TTC549 (cell line): ENCODE results near the gene PPP1R7.
"Not testable (repeated sequence)": the region's sequence is repeated elsewhere in the genome, so short reads cannot be mapped to it uniquely, and the experiment has no call there.

Experiments used
- FAIRE-seq: peaks from 2 replicates; lab custom pipeline; 2012; peaks lifted over from hg19 to GRCh38; lab: Jason Lieb, UNC

Gene PPP1R7

DNA sequence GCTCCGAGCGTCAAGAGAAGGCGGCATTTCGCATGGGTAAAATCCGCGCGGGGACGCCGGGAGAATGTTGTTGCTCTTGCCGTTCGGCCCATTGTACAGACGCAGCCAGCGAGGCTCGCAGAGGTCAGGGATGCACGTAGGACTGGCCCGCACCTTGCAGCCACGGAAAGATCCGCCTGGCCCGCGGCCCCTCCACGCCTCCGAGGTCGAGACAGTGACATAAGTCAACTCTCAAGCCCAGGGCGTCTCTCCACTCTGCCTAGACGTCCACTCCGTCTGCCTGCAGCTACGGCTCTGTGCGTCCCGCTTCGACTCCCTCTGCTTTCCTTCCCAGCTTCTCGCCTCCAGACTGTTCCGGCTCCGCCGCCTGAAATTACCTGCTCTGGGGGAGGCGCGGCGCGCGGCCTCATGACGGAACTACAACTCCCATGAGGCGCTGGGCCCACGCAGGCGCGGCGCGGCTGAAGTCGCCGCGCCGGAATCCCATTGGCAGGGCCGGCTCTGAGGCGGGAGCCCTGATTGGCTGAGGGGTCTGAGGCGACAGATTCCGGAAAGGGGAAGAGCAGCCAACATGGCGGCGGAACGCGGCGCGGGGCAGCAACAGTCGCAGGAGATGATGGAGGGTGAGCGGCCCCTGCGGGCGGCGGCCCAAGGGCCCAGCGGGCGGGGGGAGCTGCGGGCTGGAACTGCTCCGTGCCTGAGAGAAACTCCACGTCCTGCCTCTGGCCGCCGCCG, at the start of gene PPP1R7:
Gene PPP1R7, plus strand, starts transcription at position 543 of the 735 bp plus-strand sequence. Its CDS starts 29 bp downstream, at position 572.
- peak; percentile 68 for FAIRE-seq

DNA sequence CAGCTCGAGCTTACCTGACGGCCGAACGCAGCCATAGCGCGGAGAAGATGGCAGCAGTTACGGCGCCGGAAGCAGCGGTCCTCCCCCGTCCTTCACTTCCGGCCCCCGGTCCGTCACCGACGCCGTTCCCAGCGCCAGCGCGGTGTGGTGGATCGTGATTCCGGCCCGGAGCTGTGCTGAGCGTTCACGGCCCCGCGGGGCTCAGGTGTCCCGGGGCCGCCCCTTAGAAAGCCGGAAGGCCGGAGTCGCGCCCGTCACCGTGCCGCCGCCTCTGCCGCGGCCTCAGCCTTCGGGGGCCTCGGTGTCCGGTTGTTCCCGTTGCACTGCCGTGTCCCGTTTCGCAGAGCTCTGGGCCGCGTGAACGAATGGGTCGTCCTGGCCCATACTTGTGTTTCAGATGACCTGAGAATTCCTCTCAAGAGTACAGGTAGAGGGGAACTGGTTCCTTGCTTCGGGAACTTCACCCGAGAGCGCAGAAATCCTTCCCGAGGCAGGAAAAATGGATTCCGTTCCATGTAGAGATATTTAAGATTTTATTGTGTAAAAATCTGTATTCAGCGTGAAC, 47.9 kb upstream of the PPP1R7 start, which contains the start of gene MTERF4:
Gene MTERF4, minus strand, starts transcription at position 49 of the 565 bp plus-strand sequence. Its CDS starts 14 bp downstream, at position 35.
- no peak for FAIRE-seq

GRCh38 chr2:241103176-241103595, 47.1 kb upstream of the PPP1R7 start:
- no peak for FAIRE-seq

DNA sequence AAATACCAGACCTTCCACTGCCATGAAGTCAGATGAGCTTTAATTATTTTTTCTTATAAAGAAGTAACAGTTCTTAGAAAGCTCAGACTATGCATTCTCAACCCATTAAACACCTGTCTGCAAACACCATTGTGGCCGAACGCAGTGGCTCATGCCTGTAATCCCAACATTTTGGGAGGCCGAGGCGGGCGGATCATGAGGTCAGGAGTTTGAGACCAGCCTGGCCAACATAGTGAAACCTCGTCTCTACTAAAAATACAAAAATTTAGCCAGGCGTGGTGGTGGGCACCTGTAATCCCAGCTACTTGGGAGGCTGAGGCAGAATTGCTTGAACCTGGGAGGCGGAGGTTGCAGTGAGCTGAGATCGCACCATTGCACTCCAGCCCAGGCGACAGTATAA, 45.7 kb upstream of the PPP1R7 start:
- FAIRE-seq = not testable (repeated sequence)

GRCh38 chr2:241105641-241106040, 44.6 kb upstream of the PPP1R7 start:
- FAIRE-seq = no peak

DNA sequence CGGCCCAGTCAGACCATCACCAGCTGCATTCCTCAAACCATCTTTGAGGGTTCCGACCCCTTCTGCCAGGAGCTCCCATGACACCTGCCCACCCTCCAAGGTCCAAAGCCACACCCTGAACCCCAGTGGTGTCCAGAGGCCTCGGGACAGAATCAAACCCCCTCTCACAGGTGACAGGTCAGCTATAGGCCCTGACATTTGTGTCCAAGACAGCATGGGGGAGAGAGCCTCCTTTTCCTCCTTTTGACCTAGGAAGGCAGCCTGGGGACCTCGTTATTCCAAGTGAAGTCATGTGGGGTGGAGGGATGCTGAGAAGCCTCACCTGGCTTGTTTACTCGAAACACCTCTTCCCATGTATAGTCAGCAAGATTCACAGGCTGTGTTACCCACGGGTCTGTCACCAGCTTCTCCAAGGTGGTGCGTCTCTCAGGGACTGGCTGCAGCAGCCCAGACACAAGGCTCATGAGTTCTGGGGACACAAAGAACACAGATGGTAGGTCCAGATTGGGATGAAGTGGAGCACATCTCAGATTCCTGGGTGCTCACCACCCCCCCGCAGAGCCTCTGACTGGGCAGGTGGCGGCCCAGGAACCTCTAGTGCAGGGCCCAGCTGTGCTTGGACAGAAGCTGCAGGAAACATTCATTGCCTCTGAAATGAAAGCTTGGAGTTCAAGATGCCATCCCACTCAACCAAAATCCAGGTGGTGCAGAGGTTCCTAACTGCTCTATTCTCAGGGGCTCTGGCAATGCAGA, 43.1 kb upstream of the PPP1R7 start:
- no peak for FAIRE-seq

GRCh38 chr2:241108271-241109209, 41.7 kb upstream of the PPP1R7 start:
- FAIRE-seq = no peak

DNA sequence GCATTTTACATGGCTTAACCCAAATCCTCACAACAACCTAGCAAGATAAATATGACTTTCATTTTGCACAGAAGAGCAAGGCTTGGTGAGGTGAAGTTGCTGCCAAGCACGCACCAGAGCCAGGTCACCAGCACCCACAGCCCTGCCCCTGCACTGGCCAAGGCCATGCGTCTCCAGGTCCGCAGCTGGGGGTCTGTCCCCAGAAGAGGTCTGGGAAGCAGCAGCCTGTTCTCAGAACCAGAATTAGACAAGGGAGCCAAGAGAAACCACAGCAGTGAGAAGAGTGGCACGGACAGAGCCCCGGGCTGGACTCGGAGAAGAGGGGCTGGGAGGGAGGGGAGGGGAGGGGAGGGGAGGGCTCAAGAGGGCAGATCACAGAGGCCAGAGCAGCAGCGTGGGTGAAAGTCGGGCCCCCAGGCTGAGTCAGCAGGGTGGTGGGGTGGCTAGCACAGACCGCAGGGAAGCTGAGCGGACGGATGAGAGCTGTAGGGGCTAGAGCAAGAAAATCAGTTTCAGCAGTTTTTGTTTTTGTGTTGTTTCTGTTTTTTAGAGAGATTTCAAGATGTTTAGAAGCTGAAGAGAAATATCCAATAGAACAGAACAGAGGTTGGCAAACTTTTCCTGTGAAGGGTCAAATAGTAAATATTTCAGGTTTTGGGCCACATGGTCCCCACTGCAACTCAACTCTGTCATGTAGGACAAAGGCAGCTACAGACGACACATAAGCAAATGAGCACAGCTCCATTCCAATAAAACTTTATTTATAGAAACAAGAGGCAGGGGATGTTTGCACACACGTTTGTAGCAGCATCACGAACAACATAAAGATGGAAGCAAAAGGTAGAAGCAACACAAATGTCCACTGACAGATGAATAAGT, 40.8 kb upstream of the PPP1R7 start:
- no peak for FAIRE-seq

DNA sequence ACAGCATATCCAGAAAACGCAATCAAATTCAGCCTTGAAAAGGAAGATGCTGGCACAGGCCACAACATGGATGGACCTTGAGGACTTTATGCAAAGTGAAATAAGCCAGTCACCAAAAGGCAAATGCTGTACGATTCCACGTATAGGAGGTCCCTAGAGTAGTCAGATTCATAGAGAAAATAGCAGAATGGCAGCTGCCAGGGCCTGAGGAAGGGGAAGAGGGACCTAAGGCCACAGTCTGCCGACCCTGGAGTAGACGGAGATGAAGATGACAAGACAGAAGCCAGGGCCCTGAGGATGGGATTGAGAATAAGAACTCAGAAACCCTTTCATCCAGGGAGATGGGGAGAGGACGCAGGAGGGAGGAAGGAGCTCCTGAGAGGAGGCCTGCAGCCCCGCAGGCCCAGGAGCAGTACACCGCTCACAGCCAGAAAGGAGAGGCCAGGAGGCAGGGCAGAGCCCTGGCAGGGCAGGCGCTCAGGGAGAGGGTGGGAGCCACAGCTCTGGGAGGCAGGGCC, 40.1 kb upstream of the PPP1R7 start:
- no peak for FAIRE-seq

GRCh38 chr2:241110607-241111439, 39.4 kb upstream of the PPP1R7 start:
- no peak for FAIRE-seq

DNA sequence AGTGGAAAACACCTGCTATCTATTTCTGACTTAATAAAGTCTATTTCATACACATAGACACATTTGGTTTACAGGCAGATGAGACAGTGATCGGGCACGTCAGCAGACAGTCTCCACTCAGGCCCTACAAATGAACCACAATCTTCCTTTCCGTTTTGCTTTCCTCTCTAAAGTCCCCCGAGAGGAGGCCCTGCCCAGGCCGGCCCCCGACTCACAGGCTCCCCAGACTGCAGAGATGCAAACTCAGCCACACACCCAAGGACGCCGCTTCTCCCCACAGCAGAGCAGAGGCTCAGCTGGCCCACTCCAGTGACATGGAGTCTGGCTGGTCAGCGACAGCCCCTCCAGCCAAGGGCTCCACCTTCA, 38.8 kb upstream of the PPP1R7 start:
- no peak for FAIRE-seq

GRCh38 chr2:241112046-241112445, 38.2 kb upstream of the PPP1R7 start:
- FAIRE-seq = no peak

DNA sequence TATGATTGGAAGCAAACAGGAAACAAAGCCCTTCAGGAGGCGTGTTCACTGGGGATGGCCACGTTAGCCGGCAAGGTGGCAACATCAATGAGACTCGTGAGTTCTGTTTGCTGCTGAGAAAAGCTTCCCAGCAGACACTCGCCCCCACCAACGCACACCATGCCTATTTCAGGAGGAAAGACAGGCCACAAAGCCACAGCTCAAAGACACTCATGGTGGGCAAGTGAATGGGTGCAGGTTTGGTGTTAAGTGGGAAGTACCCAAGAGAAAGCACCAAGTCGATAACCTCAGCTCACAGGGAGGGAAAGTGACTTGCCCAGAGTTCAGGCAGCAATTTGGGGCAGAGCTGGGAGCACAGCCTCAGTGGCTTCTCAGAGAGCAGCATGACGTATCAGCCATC, 37.7 kb upstream of the PPP1R7 start:
- FAIRE-seq = no peak

- FAIRE-seq = no peak
Observed at GRCh38 chr2:241114836-241115235, 35.4 kb upstream of the PPP1R7 start.

DNA sequence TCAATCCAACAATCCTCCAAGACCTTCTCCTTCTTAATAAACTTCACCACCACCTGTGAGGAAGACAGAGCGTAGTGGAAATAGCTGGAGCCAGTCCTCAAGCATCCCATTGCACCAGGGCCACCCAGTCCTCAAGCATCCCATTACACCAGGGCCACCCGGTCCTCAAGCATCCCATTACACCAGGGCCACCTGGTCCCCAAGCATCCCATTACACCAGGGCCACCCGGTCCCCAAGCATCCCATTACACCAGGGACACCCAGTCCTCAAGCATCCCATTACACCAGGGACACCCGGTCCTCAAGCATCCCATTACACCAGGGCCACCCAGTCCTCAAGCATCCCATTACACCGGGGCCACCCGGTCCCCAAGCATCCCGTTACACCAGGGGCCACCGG, 34.9 kb upstream of the PPP1R7 start:
- FAIRE-seq = no peak

DNA sequence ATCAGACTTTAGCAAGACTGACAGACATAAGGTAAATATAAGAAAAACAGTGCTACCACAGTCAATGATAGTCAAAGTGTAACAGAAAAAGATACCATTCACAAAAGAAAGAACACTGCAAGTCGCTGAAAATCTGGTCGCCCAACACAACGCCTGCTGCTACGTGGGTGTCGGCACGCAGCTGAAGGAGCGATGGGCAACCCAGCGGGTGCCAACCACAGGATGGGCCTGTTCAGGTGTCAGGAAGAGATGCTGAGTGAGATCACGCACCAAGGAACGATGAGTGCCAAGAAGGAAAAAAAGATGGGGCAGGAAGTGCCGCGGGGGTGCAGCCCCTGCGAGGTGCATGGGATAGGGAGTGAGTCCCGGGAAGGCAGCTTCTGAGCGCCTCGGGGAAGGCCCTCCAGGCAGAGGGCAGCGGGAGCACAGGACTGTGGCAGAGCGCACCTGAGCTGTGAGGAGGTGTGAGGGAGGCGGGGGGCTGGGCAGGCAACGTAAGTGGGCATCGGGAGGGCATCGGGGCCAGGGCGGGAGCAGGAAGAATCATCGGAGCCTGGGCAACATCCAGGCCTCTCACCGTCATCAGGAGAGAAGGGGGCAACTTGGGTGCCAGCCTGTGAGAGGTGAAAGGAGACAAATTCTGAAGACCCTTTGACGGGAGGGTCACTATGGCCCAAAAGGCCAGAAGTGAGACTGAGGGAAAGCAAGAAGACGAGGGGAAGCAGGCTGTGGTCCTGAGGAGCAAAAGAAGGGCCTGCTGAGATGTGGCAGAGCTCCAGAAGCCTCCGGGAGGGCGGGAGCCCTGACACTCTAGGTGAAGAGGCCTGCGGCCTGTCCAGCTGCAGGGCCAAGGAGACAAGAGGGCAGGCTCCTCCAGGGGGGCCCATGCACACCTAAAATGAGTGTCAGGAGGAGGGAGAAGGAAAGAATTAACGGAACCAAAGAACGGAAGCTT, 33.4 kb upstream of the PPP1R7 start:
- FAIRE-seq = no peak

DNA sequence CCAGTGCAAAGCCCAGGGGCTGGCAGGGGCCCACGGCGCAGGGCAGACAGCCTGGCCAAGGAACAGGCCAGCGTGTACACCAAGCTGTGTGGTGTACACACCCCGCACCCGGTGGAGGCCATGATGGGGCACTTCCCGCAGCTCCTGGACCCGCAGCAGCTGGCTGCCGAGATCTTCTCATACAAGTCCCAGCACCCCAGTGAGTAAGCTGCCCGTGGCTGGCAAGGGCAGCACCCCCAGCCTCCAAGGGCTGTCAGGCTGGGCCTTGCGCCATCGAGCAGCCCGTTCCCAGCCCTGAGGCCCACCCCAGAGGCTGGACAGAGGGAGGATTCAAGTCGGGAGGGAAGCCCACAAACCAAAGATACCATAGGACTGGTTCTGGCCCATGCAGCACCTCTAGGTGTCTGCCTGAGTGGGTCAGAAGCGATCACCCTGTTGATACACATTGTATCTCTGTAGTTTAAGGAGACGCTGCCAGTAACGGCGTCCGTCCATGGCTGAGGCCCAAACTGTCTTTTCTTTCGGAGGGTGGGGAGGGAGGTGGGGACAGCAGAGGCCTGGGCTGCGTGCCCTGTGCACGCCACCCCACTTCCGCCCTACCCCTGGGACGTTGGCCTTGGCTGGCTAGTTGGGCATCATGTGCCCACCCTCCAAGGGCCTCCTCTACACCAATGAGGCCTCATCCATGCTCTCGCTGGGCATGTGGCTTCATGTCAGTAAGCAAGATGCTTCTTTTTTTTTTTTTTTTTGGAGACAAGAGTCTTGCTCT, 31.3 kb upstream of the PPP1R7 start:
- FAIRE-seq = no peak

DNA sequence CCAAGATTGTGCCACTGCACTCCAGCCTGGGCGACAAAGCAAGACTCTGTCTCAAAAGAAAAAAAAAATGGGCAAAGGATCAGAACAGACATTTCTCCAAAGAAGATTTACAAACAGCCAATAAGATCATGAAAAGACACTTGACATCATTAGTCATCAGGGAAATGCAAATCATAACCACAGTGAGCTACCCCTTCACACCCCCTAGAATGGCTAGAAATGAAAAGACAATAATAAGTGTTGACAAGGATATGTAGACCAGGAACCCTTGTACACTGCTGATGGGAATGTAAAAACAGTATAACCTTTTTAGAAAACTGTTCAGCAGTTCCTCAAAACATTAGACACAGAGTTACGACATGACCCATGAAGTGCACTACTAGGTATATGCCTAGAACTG, 29.8 kb upstream of the PPP1R7 start:
- no peak for FAIRE-seq
